NCI-H524 (cell line): ENCODE measurements around the gene RADIL.
A peak's percentile ranks its signal among the peaks of the same experiment; 100 is the strongest.

Source experiments
- DNase-seq, 2 experiments: peaks; one replicate each; lab custom pipeline; 2025; lab: John Stamatoyannopoulos, UW

RADIL gene

DNA sequence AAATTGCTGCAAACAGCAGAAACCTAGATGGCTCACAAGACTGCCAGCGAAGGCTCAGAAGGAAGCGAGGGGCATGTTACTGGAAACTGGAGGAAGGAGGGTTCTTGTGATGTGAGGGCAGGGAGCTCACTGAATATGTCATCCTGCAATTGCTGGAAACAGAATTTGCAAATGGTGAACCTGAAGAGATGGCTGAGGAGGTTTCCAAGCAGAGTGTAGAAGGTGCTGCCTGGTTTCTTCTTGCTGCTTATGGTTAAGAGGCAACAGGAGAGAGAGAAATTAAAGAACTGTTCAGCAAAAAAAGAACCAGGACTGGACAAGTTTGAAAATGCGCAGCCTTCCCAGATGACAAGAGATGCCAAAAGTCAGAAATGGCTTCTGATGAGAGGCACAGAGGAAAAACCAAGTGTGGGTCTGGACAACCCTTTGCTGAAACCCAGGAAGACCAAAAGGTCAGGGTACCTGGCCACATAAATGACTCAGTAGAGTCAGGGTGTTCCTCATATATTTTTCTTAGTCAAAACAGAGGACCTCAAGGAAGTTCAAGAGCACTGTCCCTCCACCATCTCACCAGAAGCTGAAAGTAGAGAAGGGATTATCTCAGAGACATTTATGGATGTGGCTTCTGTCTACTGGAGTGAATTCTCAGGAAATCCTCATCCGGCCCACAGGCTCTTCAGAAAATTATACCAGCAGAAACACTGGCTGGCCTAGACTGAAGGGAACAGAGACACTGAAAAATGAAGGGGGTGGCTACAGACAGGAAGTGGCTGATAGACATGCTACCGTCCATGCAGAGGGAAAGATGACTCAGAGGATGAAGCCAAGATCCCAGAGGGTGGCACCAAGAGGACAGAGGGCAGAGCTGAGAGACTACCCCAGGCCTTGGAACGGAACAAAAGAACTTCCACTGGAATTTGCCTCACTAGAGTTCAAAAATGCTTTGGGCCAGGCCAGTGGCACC is 31.8 kb downstream of the RADIL start:
- no peak for DNase-seq

GRCh38 chr7:4850262-4850795 is 33.2 kb downstream of the RADIL start:
- no peak for DNase-seq

- peak; percentile 35 to 71 for DNase-seq
Measured at GRCh38 chr7:4849390-4849789, 34.1 kb downstream of the RADIL start.

DNA sequence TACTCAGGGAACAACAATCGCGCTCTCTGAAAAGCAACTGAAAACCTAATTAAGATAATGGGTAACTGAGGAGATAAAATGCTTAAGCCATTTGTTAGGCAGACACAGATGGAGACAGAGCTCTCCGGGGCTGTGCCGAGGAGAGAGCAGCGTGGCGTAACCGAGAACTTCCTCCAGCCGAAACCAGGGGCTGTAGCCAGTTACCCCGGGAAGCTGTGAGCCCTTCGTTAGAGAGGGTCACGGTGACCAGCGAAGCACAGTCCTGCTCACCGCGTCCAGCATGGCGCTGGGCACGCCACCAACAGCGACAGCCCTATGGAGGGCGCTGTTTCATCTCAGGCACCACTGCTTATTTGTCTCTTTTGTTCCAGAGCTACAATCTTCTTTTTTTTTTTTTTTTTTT is 37.8 kb downstream of the RADIL start:
- peak in 1 of 2 experiments; percentile 59 for DNase-seq

DNA sequence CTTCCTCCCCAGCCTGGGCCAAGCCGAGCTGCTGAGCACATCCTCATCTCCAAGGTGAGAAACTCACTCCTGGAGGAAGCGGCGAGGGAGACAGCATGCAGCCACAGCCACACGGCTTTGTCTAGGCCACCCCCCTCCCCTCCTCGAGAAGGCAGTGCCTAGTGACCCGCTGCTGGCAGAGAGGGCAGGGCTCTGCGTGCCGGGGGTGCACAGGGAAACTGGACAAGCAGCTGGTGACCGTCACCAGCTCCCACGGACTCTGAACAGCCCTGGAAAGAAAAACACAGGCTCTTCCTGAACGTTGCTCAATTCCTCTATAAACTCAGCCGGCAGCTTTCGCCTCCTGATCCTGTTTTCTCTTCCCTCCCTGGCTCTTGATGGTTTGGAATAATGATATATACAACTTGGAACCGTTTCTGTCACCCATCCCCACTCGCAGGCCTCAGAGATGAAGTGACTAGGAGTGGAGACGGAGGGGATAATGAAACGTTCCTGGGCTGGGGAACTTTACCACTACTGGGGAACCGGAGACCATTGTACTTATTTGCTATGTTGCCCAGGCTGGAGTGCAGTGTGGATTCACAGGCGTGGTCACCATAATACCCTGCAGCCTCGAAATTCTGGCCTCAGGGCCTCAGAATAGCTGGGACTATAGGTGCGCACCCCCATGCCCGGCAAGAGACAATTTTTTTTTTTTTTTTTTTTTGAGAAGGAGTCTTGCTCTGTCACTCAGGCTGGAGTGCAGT is 41.0 kb downstream of the RADIL start:
- no peak for DNase-seq

DNA sequence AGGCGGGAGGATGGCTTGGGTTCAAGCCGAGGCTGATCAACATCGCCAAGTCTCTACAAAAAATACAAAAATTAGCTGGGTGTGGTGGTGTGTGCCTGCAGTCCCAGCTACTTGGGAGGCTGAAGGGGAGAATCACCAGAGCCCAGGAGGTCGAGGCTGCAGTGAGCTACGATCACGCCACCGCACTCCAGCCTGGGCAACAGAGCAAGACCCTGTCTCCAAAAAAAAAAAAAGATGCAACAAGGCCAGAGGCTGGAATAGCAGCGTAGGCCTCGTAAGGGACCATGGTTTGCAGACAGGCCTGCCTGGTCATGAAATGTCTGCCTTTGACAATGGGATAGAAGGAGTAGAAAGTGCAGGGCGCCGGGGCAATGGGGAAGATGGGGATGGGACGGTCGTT is 41.7 kb downstream of the RADIL start:
- no peak for DNase-seq

DNA sequence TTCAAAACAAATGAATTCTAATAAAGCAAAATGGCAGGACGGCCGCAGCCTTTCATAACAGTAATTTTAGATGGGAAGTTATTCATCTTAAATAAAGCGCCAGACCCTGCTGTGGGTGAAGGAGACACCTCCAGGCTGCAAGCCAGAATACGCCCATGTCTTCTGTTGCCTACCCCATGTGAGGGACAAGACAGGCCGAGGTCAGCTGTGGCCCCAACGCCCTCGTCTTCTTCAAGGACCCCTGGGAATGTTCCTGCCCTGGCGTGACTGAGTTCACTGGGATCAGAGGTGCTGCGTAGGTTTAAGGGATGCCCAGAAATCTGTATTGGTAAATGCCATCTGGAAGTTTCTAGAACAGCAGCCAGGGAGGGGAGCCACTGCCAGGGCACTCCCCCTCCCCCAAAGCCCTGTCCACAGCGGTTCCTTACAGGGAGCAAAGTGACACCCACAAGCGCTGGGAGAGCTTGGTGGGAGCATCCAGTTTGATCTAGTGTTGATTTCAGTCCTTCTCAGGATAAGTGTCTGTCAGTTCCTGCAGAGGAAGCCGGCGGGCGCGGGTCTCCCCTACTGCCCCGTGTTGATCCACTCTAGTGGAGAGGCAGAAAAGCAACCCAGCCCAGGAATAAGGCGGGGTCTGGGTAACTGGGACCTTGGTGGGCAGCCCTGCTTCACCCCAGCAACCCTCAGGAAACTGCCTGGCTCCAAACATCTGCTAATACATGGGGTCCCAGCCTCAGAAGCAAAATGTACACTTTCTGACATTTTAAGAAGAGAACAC is 42.3 kb downstream of the RADIL start:
- no peak for DNase-seq

DNA sequence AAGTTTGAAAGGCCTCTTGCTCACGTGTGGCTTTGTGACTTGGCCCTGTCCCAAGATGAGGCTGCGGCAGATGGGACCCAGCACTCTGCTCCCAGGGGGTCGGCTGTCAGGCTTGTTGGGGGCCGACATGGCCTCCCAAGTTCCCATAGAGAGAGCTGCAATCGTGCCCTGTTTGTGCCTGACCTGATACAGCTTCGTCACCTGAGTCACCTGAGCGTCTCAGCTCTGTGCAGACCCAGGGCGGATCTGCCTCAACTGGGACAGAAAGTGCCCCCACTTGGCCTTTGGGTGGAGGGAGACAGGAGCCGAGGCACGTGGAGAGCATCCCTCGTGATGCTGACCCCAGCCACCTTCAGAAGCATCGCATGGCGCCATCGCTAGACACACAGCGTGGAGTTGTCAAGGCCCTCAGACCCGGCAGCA is 43.4 kb downstream of the RADIL start:
- DNase-seq = peak in 1 of 2 experiments; percentile 54

DNA sequence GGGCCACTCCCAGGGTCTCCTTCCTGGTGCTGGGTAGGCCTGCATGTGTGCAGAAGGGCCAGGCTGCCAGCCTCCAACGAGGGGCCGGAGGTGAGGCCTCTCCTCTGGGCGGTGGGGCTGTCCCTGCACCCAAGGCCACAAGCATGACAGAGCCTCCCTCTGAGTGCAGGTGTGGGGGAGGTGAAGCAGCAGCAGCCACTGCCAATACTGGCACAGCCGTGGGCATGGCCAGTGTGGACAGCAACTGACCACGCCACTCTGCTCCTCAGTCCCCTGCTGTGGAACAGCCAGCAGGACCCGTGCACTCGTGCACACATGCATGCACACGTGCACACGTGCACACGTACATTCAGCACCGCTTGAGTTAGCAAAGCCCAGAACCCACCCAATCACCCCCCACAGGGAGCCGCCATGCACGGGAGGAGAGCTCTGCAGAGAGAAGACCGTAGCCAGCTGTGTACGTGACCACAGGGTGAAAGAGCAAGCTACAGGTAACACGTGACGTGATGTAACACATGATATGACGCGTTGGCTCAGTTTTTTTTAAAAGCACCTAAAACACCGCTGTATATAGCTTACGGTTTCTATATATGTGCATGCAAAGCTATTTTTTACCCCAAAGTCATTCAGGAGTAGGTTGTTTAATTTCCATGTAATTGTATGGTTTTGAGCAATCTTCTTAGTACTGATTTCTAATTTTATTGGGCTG is 44.7 kb downstream of the RADIL start:
- no peak for DNase-seq

- DNase-seq = peak in 1 of 2 experiments; percentile 41
Measured at GRCh38 chr7:4837803-4838625, 45.5 kb downstream of the RADIL start.

DNA sequence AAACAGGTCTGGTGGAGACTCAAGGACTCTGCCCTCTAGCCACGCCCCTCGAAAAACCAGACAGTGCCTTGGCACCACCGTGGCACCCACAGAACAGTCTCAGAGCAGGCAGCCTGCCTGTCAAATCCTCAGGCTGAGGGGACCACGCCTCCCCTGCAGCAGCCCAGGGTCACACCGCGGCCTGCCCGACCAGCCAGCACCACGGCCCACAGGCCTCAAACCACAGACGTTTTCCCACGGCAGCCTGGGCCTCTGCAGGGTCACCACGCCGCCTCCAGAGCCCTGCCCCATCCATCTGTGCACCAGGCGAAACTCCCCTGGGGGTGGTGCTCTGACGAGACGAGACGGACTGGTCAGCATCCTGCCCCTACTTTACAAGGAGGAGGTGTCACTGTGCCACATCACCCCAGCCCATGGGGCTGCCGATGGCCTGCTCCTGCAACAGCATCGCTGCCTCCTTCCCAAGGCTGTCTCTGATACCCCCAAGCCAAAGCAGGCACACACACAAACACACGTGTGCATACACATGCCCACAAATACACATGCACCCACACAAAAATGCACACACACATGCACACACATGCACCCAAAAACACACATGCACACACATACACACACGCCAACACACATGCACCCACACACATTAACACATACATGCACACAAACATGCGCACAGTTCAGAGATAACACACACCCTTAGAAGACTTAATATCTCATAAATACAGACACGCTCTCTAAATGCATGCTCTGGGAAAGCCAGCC is 46.3 kb downstream of the RADIL start:
- DNase-seq = no peak

DNA sequence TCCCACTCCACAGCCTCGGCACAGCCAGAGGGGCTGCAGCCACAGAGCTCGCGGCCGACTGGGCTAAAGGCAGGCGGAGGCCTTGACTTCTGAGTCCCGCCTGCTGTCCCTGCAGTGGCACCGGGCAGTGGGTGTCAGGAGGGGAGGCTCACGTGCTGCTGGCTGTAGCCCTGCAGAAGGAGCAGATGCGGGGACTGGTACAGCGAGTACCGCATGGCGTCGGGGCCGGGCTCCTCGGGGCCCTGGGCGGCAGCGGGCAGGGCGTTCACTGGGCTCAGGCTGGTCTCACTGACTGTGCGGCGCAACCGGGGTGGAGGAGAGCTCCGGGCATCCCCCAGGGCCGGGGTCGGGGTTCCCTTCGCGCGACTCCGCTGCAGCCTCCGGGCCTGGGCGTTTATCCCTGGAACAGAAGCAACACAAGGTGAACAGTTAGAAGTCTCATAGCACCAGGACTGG is 47.3 kb downstream of the RADIL start:
- DNase-seq = no peak

GRCh38 chr7:4835398-4836205 is 47.9 kb downstream of the RADIL start:
- DNase-seq = no peak

DNA sequence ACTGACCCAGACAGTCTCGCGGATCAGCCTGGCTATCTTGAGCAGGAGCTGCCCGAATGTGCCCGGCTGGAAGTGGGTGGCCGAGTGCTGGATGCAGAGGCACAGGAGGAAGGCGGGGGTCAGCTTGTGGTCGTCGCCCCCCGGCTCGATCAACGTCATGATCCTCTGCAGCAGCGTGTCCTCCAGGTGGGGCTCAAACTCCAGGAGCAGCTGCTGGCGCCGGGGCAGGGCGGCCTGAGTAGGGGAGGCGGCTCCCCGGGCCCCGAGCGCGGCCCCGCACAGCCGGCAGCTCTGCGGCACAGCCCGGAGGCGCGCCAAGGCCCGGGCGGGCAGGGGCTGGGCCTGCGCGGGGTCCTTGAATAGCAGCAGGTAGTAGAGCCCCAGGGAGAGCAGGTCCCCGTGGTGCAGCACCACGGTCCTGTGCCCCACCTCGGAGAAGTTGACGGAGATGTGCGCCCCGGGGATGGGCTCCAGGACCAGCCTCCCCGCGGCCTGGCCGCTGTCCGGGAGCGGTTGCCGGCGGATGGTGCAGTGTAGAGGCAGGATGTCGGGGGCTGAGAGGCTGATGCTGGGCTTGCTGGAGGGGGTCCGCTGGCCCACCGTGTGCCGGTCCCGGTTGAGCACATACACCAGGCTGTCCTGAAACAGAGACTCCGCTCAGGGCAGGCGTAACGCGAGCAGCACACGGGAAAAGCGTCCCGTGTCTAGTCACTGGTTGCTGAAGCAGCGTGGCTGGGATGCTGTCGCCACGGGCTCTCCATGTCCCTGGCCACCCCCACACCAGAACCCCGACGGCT is 48.7 kb downstream of the RADIL start:
- no peak for DNase-seq

DNA sequence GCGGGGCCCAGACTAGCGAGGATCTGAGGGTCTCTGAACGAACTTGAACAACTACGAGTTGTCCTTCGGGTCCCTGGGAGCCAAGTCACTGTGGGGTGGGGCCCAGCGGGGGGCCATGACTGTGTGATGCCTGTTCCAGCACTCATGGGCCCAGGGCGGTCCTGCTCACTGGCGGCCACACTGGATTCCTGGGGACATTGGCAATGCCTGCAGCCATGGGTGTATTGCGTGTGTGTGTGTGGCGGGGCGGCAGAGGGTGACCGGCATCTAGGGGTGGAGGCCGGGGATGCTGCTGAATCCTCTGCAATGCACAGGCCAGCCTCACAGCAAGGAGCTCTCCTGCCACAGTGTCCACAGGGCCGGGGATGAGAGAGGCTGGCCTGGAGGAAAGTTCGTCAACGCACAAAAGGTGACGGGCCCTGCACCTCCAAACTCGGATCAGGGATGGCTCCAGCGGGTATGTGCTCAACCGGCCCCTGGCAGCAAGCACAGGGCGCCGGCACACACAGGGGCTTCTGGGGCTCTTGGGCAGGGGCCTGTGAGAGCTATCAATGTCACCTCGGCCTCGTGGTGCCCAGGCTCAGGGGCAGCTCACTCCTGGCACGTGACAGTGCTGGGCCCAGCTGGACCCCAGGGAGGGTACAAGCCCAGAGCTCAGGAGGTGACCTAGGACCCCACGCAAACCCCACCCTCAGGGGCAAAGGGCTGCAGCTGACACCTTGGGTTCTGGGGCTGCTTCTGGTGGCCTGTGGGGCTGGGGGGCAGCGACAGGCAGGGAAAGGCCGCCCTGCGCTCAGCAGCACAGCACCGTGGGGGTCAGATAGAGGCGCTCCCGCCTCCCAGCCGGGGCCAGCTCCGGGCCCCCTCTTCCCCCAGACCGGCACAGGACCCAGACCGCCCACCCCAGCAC is 49.6 kb downstream of the RADIL start:
- DNase-seq = no peak

DNA sequence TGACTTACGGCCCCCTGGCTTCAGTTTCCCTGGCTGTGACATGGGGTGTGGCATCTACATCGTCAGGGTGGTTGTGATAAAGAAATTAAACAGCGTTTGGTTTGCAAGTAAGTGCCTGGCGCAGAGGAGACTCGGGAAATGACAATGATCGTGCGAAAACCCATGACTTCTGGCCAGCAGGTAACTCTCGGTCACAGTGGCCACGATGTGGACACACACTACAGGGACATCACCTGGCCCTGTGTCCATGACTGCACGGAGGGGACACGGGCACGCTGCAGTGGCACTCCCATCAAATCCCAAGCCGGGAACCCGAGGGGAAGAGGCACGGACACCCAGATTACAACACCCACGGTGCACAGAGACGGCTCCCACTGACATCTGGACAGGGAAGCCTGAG is 50.3 kb downstream of the RADIL start:
- no peak for DNase-seq

GRCh38 chr7:4832711-4833110 is 50.8 kb downstream of the RADIL start:
- DNase-seq = no peak
